HepG2 (cell line): ENCODE results near the gene TM2D1. TPM values are rescaled to one million over a fixed set of nuclear protein-coding genes. Genes with fewer than 3 reads are reported as not detected.

Experiments
- CCDC6 ChIP-seq: sonication (generic); formaldehyde crosslinking; IDR thresholded peaks from 2 replicates; pipeline ENCODE4 v1.8.1; 2022; ENCODE audit warnings: mild to moderate bottlenecking, missing genetic modification reagents, moderate library complexity
- NFKB2 ChIP-seq: sonication (generic); formaldehyde crosslinking; IDR thresholded peaks from 2 replicates; pipeline ENCODE4 v1.4.0; 2020; ENCODE audit warnings: missing genetic modification reagents, borderline replicate concordance
- RBFOX2 ChIP-seq: fragments of 200-400 bp; formaldehyde crosslinking; IDR thresholded peaks from 2 replicates; pipeline ENCODE4 v1.6.1; 2017; ENCODE audit warnings: low read depth, mild to moderate bottlenecking, low read length
- RFX3 ChIP-seq: IDR thresholded peaks from 2 replicates; pipeline ENCODE4 v1.6.1; 2016; ENCODE audit warnings: missing biosample characterization, missing genetic modification reagents
- RNF2 ChIP-seq: fragments of 450-650 bp; conservative IDR thresholded peaks from 2 replicates; pipeline ENCODE4 v1.6.1; 2016; ENCODE audit warnings: low read depth
- SKIL ChIP-seq: sonication (generic); formaldehyde crosslinking; IDR thresholded peaks from 2 replicates; pipeline ENCODE4 v1.8.0; 2022; ENCODE audit warnings: missing genetic modification reagents, mild to moderate bottlenecking, moderate library complexity, borderline replicate concordance
- TEAD2 ChIP-seq: sonication (generic); formaldehyde crosslinking; IDR thresholded peaks from 2 replicates; pipeline ENCODE4 v1.9.0; 2021; ENCODE audit warnings: missing genetic modification reagents
- TFAP4 ChIP-seq: sonication (generic); IDR thresholded peaks from 2 replicates; pipeline ENCODE4 v1.6.1; 2016; ENCODE audit warnings: low read depth, borderline replicate concordance
- THRA ChIP-seq: sonication (generic); formaldehyde crosslinking; IDR thresholded peaks from 2 replicates; pipeline ENCODE4 v1.4.0; 2020; ENCODE audit warnings: missing genetic modification reagents, borderline replicate concordance
- ZFP41 ChIP-seq: sonication (generic); formaldehyde crosslinking; IDR thresholded peaks from 2 replicates; pipeline ENCODE4 v1.4.0; 2020; ENCODE audit warnings: mild to moderate bottlenecking, missing genetic modification reagents, borderline replicate concordance
- ZMYM2 ChIP-seq: sonication (generic); formaldehyde crosslinking; IDR thresholded peaks from 2 replicates; pipeline ENCODE4 v1.8.0; 2022; ENCODE audit warnings: mild to moderate bottlenecking, missing genetic modification reagents
- ZNF292 ChIP-seq: sonication (generic); formaldehyde crosslinking; IDR thresholded peaks from 2 replicates; pipeline ENCODE4 v1.8.1; 2022; ENCODE audit warnings: mild to moderate bottlenecking, low read depth, missing genetic modification reagents, borderline replicate concordance
- ZNF3 ChIP-seq: IDR thresholded peaks from 2 replicates; pipeline ENCODE4 v1.7.0; 2017; ENCODE audit warnings: inconsistent platforms
- ZNF326 ChIP-seq: sonication (generic); formaldehyde crosslinking; IDR thresholded peaks from 2 replicates; pipeline ENCODE4 v1.4.0; 2020; ENCODE audit warnings: missing genetic modification reagents, borderline replicate concordance
- ZNF430 ChIP-seq: sonication (generic); formaldehyde crosslinking; IDR thresholded peaks from 2 replicates; pipeline ENCODE4 v1.9.0; 2021; ENCODE audit warnings: mild to moderate bottlenecking, missing genetic modification reagents
- ZNF672 ChIP-seq: sonication (generic); formaldehyde crosslinking; IDR thresholded peaks from 2 replicates; pipeline ENCODE4 v1.8.1; 2022; ENCODE audit warnings: missing genetic modification reagents
- ZNF777 ChIP-seq: sonication (generic); formaldehyde crosslinking; IDR thresholded peaks from 2 replicates; pipeline ENCODE4 v1.4.0; 2020; ENCODE audit warnings: missing genetic modification reagents
- ZNF883 ChIP-seq: sonication (generic); formaldehyde crosslinking; IDR thresholded peaks from 2 replicates; pipeline ENCODE4 v1.5.1; 2020; ENCODE audit warnings: mild to moderate bottlenecking, missing genetic modification reagents; ENCODE audit errors: not compliant biosample characterization
- polyA plus RNA-seq, 8 experiments: library from polyadenylated mRNA; depleted of rRNA in 3 of 8; stranded (reverse) in 7 of 8; unstranded in 1 of 8; fragments of >200 nt; fragmentation: Illumina TruSeq in 4 of 8; extraction: Trizol in 4 of 8; gene quantifications; 2 replicates each; pipeline versions ENCODE4 v1.2.1 to v1.2.3, GENCODE V29; 2011 to 2016; ENCODE audit warnings: low read depth in 4 of 8, missing spikeins in 1 of 8, mixed read lengths in 1 of 8; ENCODE audit not compliant: insufficient read depth in 1 of 8
- total RNA-seq, 5 experiments: library from RNA; depleted of rRNA; stranded (reverse); fragments of >200 nt; fragmentation: Illumina TruSeq; extraction: Trizol; gene quantifications; 2 replicates each; pipeline ENCODE4 v1.2.3, GENCODE V29; 2016; ENCODE audit warnings: low read depth in 1 of 5
- TF ChIP-seq, protein P1 (sequence below): sonication (generic); formaldehyde crosslinking; IDR thresholded peaks from 2 replicates; pipeline ENCODE4 v1.4.0; 2020; ENCODE audit warnings: missing genetic modification reagents

TM2D1 gene
- total and polyA plus RNA-seq, 2 of the 13 experiments (the other 11 are each of a cell fraction or from before 2014, with no cell fraction given) = 26.6 to 49.0 TPM

- TF ChIP-seq, protein P1, sequence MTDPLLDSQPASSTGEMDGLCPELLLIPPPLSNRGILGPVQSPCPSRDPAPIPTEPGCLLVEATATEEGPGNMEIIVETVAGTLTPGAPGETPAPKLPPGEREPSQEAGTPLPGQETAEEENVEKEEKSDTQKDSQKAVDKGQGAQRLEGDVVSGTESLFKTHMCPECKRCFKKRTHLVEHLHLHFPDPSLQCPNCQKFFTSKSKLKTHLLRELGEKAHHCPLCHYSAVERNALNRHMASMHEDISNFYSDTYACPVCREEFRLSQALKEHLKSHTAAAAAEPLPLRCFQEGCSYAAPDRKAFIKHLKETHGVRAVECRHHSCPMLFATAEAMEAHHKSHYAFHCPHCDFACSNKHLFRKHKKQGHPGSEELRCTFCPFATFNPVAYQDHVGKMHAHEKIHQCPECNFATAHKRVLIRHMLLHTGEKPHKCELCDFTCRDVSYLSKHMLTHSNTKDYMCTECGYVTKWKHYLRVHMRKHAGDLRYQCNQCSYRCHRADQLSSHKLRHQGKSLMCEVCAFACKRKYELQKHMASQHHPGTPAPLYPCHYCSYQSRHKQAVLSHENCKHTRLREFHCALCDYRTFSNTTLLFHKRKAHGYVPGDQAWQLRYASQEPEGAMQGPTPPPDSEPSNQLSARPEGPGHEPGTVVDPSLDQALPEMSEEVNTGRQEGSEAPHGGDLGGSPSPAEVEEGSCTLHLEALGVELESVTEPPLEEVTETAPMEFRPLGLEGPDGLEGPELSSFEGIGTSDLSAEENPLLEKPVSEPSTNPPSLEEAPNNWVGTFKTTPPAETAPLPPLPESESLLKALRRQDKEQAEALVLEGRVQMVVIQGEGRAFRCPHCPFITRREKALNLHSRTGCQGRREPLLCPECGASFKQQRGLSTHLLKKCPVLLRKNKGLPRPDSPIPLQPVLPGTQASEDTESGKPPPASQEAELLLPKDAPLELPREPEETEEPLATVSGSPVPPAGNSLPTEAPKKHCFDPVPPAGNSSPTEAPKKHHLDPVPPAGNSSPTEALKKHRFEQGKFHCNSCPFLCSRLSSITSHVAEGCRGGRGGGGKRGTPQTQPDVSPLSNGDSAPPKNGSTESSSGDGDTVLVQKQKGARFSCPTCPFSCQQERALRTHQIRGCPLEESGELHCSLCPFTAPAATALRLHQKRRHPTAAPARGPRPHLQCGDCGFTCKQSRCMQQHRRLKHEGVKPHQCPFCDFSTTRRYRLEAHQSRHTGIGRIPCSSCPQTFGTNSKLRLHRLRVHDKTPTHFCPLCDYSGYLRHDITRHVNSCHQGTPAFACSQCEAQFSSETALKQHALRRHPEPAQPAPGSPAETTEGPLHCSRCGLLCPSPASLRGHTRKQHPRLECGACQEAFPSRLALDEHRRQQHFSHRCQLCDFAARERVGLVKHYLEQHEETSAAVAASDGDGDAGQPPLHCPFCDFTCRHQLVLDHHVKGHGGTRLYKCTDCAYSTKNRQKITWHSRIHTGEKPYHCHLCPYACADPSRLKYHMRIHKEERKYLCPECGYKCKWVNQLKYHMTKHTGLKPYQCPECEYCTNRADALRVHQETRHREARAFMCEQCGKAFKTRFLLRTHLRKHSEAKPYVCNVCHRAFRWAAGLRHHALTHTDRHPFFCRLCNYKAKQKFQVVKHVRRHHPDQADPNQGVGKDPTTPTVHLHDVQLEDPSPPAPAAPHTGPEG (CRISPR knock-in tag) = no peak
- TF ChIP-seq CCDC6 (CRISPR knock-in tag) (peak; percentile 85), ZNF430 (CRISPR knock-in tag) (peak; percentile 61; the same call in 1 of the 2 replicates), ZNF777 (peak; percentile 70), TFAP4 (no peak), ZNF3 (no peak), ZMYM2 (no peak), RBFOX2 (peak; percentile 89), RNF2 (peak; percentile 73; the same call in 1 of the 2 replicates), ZNF326 (CRISPR knock-in tag) (no peak), RFX3 (no peak), ZNF672 (CRISPR knock-in tag) (no peak), THRA (peak; percentile 56; the same call in 1 of the 2 replicates), SKIL (CRISPR knock-in tag) (no peak), TEAD2 (no peak), ZNF883 (CRISPR knock-in tag) (peak; percentile 95), ZFP41 (CRISPR knock-in tag) (0 out of 2 replicates have a peak, but pooled peaks have one; percentile 72), ZNF292 (peak; percentile 37; the same call in 1 of the 2 replicates), NFKB2 (CRISPR knock-in tag) (peak; percentile 92; the same call in 1 of the 2 replicates)
Measured at GRCh38 chr1:61724813-61725694, at the start of gene TM2D1 (continued).
